ENCODE data around the gene ELAPOR1. TPM values are rescaled to one million over a fixed set of nuclear protein-coding genes. Genes with fewer than 3 reads are reported as not detected.

Gene ELAPOR1
- total and polyA plus RNA-seq, 9 of the 15 experiments (the other 6 are each of a cell fraction or from before 2014, with no cell fraction given): 0.07 to 1.2 (median 0.18) TPM

- no peak for TF ChIP-seq NFYB (IDR thresholded peaks at IDR 0.05; ENCODE audit: extremely low read depth, insufficient read length)
- TF ChIP-seq SMAD1 (IDR thresholded peaks at IDR 0.05; ENCODE audit: low read depth, low read length, partially characterized antibody): no peak
- TF ChIP-seq NBN (IDR thresholded peaks at IDR 0.05; ENCODE audit: low read depth): 0 out of 2 replicates have a peak, but pooled peaks have one; percentile 45
- no peak for TF ChIP-seq FOXJ2 (tag; IDR thresholded peaks at IDR 0.05)
- no peak for TF ChIP-seq DMBX1 (CRISPR knock-in tag; IDR thresholded peaks at IDR 0.05; ENCODE audit: borderline replicate concordance)
- no peak for TF ChIP-seq CEBPZ (IDR thresholded peaks at IDR 0.05; ENCODE audit: borderline replicate concordance, low read depth, low read length)
- 0 out of 2 replicates have a peak, but pooled peaks have one; percentile 42 for TF ChIP-seq ZBTB40 (IDR thresholded peaks at IDR 0.05)
- TF ChIP-seq ZBTB40 (CRISPR knock-in tag; IDR thresholded peaks at IDR 0.05): no peak
- TF ChIP-seq C11orf30 (IDR thresholded peaks at IDR 0.05; ENCODE audit: low read depth): peak; percentile 28
- no peak for TF ChIP-seq MCM5 (IDR thresholded peaks at IDR 0.05; ENCODE audit: low read depth)
- no peak for TF ChIP-seq ZNF551 (CRISPR knock-in tag; IDR thresholded peaks at IDR 0.05)
- TF ChIP-seq RB1 (IDR thresholded peaks at IDR 0.05; ENCODE audit: low read depth): no peak
- TF ChIP-seq ZNF76 (CRISPR knock-in tag; IDR thresholded peaks at IDR 0.05; ENCODE audit: borderline replicate concordance): no peak
- TF ChIP-seq JUND (IDR thresholded peaks at IDR 0.05; ENCODE audit: borderline replicate concordance, low read depth, low read length): peak; percentile 60; the same call in 1 of the 2 replicates
- no peak; the same call in 2 of the 3 replicates for TF ChIP-seq JUND (tag; IDR thresholded peaks at IDR 0.05; ENCODE audit: borderline replicate concordance, low read depth, low read length)
Measured at GRCh38 chr1:109084563-109085517, 29.1 kb upstream of the ELAPOR1 start (continued).

Data from K562 (cell line).